ENCODE measurements around the gene GAK.
"Not testable (repeated sequence)": the region's sequence is repeated elsewhere in the genome, so short reads cannot be mapped to it uniquely, and the experiment has no call there.

The GAK gene

GRCh38 chr4:925771-926500 is 6.2 kb downstream of the GAK start:
- no peak for DNase-seq

- DNase-seq, result no peak
These were observed 6.9 kb downstream of the GAK start for GRCh38 chr4:925171-925570.

GRCh38 chr4:924107-925096 is 7.7 kb downstream of the GAK start:
- peak; percentile 6 for DNase-seq

DNA sequence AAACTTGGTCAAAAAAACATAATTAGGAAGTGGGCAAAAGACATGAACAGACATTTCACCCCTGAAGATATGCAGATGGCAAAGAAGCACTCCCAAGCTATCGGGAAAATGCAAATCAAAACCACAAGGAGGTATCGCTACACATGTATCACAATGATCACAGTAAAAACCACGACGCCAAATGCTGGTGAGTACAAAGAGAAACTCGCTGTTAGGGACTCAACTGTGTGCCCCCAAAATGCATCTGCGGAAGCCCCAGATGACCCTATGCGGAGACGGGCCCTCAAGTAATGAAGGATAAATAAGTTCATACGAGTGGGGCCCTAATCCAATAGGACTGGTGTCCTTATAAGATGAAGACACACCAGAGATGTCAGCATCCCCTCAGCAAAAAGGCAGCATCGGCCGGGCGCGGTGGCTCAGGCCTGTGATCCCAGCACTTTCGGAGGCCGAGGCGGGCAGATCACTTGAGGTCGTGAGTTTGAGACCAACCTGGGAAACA is 10.2 kb downstream of the GAK start:
- no peak for DNase-seq

DNA sequence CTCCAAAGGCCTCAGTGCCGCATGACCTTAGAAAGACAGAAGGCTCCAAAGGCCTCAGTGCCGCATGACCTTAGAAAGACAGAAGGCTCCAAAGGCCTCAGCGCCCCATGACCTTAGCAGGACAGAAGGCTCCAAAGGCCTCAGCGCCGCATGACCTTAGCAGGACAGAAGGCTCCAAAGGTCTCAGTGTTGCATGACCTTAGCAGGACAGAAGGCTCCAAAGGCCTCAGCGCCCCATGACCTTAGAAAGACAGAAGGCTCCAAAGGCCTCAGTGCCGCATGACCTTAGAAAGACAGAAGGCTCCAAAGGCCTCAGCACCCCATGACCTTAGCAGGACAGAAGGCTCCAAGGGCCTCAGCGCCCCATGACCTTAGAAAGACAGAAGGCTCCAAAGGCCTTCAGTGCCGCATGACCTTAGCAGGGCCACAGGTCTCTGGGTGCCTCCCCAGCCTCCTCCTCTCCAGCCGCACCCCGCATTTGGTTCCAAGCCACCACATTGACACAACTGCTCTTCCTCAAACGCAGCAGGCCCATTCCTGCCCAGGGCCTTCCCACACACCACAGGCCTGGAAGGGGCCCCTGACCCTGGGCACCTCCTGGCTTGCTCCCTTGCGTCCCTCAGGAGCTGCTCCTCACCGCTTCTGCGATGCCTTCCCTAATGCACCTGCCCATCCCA is 13.0 kb downstream of the GAK start:
- not testable (repeated sequence) for DNase-seq

GRCh38 chr4:918591-918990 is 13.5 kb downstream of the GAK start:
- not testable (repeated sequence) for DNase-seq

DNA sequence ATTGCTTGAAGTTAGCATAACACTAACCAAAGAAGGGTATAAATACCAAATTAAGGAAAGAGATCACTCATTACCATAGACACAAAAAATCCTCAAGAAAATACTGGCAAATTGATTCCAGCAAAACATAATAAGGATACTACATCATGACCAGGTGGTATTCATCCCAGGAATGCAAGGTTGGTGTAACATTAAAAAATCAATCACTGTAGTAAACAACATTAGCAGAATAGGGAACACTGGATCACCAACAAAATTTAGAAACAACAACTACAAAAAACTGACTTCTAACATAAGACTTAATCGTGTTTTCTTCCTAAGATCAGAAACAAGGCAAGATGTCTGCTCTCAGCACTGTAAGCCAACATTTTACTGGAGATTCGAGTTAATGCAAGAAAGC is 14.1 kb downstream of the GAK start:
- DNase-seq, result no peak

DNA sequence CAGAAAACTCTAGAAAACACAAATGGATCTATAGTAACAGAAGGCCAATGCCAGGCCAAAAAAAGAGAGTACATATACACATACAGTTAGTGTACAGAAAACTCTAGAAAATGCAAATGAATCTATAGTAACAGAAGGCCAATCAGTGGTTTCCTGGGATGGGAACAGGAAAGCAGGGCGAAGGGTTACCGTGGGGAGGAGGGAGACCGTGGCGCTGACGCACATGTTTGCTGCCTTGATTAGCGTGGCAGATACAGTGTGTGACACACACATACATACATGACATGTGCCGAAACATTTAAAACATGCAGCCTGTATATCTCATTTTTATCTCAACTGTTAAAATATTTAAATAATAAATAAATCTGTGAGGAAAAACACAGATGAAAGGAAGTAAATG is 14.7 kb downstream of the GAK start:
- no peak for DNase-seq

- no peak for DNase-seq
These were observed 16.5 kb downstream of the GAK start for GRCh38 chr4:915595-915994.

DNA sequence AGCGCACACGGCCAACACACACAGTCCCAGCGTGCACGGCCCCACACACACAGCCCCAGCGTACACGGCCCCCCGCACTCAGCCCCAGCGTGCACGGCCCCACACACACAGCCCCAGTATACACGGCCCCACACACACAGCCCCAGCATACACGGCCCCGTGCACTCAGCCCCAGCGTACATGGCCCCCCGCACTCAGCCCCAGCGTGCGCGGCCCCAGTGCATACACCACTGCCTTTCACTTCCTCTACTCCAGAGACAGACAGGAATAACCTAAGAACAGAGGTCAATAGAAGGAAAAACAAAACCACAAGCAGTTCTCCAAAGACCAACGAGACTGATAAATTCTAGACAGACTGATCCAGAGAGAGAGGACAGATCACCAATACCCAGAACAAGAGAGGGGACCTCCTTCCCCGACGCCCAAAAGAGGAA is 17.1 kb downstream of the GAK start:
- DNase-seq, result no peak

GRCh38 chr4:914531-914930 is 17.6 kb downstream of the GAK start:
- DNase-seq, result no peak

DNA sequence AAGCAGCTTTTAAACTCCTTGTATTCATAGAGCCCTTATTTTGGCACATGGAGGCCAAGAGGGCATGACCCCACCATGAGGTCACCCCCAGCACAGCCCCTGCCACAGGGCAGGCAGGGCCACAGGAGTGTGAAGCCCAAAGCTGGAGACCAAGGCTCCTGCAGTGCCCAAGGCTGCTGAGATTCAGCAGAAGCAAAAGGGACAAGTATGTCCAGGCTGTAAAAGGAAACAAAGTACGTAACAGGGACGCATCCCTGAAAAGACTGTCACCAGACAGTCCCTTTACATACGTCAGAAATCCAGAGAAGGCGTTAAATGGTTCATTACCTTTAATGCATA is 18.9 kb downstream of the GAK start:
- no peak for DNase-seq

DNA sequence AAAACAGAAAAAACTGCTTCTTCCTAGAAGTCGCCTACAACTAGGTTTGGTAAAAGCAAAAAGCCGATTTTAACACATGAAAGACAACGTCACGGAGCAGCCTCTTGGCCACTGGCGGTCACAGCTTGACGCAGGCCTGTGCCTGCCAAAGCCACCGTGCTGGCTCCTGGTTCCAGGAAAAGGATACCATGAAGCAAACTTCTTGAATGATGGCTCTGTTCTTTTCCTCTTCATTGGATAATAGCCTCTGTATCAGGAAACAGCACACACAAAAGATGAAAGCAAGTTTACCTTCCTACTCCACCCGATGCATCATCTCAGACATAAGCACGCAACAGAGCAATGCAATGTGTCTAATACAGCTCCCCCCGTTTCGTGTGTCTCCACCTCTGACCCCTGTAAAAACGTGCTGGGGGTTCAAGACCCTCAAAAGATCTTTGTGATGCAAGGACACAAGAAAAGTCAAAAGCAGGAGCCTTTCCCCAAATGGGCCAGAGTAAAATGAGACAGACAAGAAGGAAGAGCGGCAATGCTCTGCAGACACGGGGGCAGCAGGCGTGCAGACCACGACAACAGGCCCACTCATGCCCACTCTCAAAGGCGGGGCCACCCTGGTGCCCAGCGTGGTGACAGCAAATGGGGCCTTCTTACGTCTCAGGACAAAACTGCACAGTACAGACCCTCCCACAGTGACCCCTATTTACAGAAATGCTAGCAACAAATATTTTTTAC is 19.4 kb downstream of the GAK start:
- DNase-seq, result no peak

DNA sequence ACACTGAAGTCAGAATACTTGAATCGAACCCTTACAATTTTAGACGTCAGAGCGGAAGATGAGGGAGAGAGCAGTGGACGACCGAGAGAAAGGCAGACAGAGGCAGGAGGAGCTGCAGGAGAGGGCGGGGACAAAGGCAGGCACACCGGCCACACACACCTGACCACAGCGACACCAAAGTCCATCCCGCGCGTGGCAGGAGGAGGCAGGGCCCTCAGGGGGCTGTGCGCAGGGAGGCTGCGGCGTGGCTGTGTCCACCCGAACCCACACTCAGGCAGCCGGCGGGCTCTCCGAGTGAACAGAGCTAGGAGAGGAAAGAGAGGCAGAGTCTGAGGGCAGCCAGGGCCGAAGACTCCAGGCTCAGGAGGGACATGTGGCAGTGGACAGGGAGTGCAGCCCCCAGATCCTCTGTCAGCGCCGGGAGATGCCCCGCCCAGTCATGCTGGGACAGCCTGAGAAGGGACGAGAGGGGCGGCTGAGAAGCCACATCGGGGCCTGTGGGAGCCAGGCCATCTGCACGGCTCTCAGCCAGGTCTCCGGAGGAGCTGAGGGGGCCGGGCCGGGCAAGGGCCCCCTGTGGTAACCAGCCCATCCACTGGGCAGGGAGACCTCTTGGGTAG is 20.1 kb downstream of the GAK start:
- no peak for DNase-seq

GRCh38 chr4:911221-911751 is 20.8 kb downstream of the GAK start:
- no peak for DNase-seq

GRCh38 chr4:910366-911091 is 21.6 kb downstream of the GAK start:
- no peak for DNase-seq

GRCh38 chr4:909821-910220 is 22.3 kb downstream of the GAK start:
- no peak for DNase-seq

- no peak for DNase-seq
These were observed 23.0 kb downstream of the GAK start for GRCh38 chr4:909131-909571.

- DNase-seq, result no peak
These were observed 24.3 kb downstream of the GAK start for GRCh38 chr4:907691-908425.

DNA sequence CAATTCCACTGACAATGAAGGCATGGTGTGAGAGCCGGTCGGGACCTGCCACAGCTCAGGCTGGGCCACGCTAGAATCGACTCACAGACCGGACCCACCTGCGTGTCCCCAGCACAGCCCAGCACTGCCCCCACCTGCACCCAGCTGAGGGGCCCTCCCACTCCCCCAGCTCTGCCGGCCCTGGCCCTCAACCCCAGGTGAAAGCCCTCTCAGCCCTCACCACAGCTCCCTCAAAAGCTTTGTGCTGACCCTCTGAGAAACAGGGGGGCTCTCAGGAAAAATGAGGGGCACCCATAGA is 25.1 kb downstream of the GAK start:
- no peak for DNase-seq
